CD4-positive, alpha-beta T cell (primary cell): ENCODE results near the gene VTI1A. TPM values are rescaled to one million over a fixed set of nuclear protein-coding genes. Genes with fewer than 3 reads are reported as not detected.

ENCODE experiments used
- ATAC-seq: fragments of 200-7000 bp; cut with Tn5 transposase; one replicate; pipeline ENCODE4 v1.10.0; 2022; ENCODE audit warnings: mild to moderate bottlenecking; ENCODE audit not compliant: poor library complexity
- CTCF ChIA-PET: fragments of 350-600 bp; sonication (Branson Sonifier 250); formaldehyde crosslinking; loops from one replicate; lab custom pipeline; 2021; ENCODE audit warnings: antibody characterized with exemption, inconsistent platforms; lab: Charles Lee
- POLR2A ChIA-PET: fragments of 350-600 bp; sonication (Branson Sonifier 250); formaldehyde crosslinking; loops from one replicate; lab custom pipeline; 2021; ENCODE audit warnings: antibody characterized with exemption, inconsistent platforms; lab: Charles Lee
- DNase-seq, 14 experiments: peaks; one replicate each; pipeline ENCODE4 v3.0.0-alpha.2; 2013 to 2020; ENCODE audit warnings: mixed read lengths in 2 of 14
- H3K27ac ChIP-seq, 2 donors: one replicate each; pipeline versions ENCODE4 v1.5.1 to v1.7.0; 2013; ENCODE audit warnings: low read length in 2 of 2, low read depth in 1 of 2, mild to moderate bottlenecking in 1 of 2
- H3K27me3 ChIP-seq, 2 experiments: 1 replicate in 1 of 2; 2 replicates in 1 of 2; pipeline versions ENCODE4 v1.6.1 to v1.7.0; 2013; ENCODE audit warnings: low read length in 2 of 2, control low read depth in 1 of 2, mild to moderate bottlenecking in 1 of 2, moderate library complexity in 1 of 2; ENCODE audit not compliant: insufficient read depth in 2 of 2, control insufficient read depth in 1 of 2
- H3K36me3 ChIP-seq: one replicate; pipeline ENCODE4 v1.6.1; 2013; ENCODE audit warnings: low read length, control low read depth; ENCODE audit not compliant: insufficient read depth
- H3K4me1 ChIP-seq: one replicate; pipeline ENCODE4 v1.6.1; 2013; ENCODE audit warnings: low read length, control low read depth; ENCODE audit not compliant: insufficient read depth
- H3K4me3 ChIP-seq: one replicate; pipeline ENCODE4 v1.5.1; 2013; ENCODE audit warnings: mild to moderate bottlenecking, low read length, moderate library complexity
- H3K9me3 ChIP-seq, 2 experiments: 1 replicate in 1 of 2; 2 replicates in 1 of 2; pipeline versions ENCODE4 v1.6.1 to v1.7.0; 2013; ENCODE audit warnings: low read length in 2 of 2, mild to moderate bottlenecking in 2 of 2, control low read depth in 1 of 2, moderate library complexity in 1 of 2; ENCODE audit not compliant: control insufficient read depth in 1 of 2, insufficient read depth in 1 of 2
- H3K27ac Mint-ChIP-seq: one replicate; pipeline ENCODE4 v1.8.0; 2020; ENCODE audit warnings: mixed read lengths
- H3K27me3 Mint-ChIP-seq: one replicate; pipeline ENCODE4 v1.8.0; 2021; ENCODE audit warnings: mixed read lengths
- H3K36me3 Mint-ChIP-seq: one replicate; pipeline ENCODE4 v1.8.0; 2021; ENCODE audit warnings: low read depth, mixed read lengths
- H3K4me1 Mint-ChIP-seq: one replicate; pipeline ENCODE4 v1.8.0; 2021; ENCODE audit warnings: low read depth, mixed read lengths
- H3K4me3 Mint-ChIP-seq: one replicate; pipeline ENCODE4 v1.8.0; 2020; ENCODE audit warnings: mild to moderate bottlenecking, mixed read lengths
- H3K9me3 Mint-ChIP-seq: one replicate; pipeline ENCODE4 v1.8.0; 2020; ENCODE audit warnings: mixed read lengths
- CTCF ChIP-seq: fragments of 200-600 bp; IDR thresholded peaks from one replicate; pipeline ENCODE4 v1.8.0; 2022; ENCODE audit warnings: antibody characterized with exemption, mild to moderate bottlenecking
- intact Hi-C, 2 experiments: fragments of 100-400 bp; cut with DNase I in 1 of 2; cut with micrococcal nuclease in 1 of 2; formaldehyde crosslinking; loops; one replicate each; pipeline versions ENCODE4 v1.15.1 to v1.9.0; 2023 to 2025; cut with DNase I, micrococcal nuclease
- total RNA-seq, 174 experiments: library from RNA in 2 of 174; stranded (reverse) in 2 of 174; gene quantifications; one replicate each; pipeline ENCODE4 v1.2.3 and lab custom pipeline; 2021 to 2026

The VTI1A gene
- total RNA-seq, 2 experiments from 2014 or later: 54.5 to 56.5 TPM

- CTCF ChIA-PET: no interaction called here
- intact Hi-C loops: no loop called here
- no peak for TF ChIP-seq CTCF
- H3K27me3 Mint-ChIP-seq: no peaks in the 10 kb centered on the region
- Histone ChIP-seq H3K4me3 (no peak overlapping the region), H3K27me3 (no peaks in the 10 kb centered on the region), H3K9me3 (no peaks in the 10 kb centered on the region), H3K4me1 (no peaks in the 10 kb centered on the region), H3K27ac (no peak overlapping the region), H3K36me3 (no peaks in the 10 kb centered on the region)
- POLR2A ChIA-PET: no interaction called here
- H3K4me1 Mint-ChIP-seq: no peaks in the 10 kb centered on the region
- no peak for DNase-seq
- peaks cover 10% of the 10 kb centered on the region for H3K36me3 Mint-ChIP-seq
- no peak overlapping the region for H3K4me3 Mint-ChIP-seq
- no peak overlapping the region for H3K27ac Mint-ChIP-seq
- no peak for ATAC-seq
- no peaks in the 10 kb centered on the region for H3K9me3 Mint-ChIP-seq
Observed at GRCh38 chr10:112831859-112832258, 384.8 kb downstream of the VTI1A start.

- no peaks in the 10 kb centered on the region for H3K36me3 ChIP-seq
- ChIA-PET CTCF (no interaction called here), POLR2A (no interaction called here)
- H3K4me1 ChIP-seq: no peaks in the 10 kb centered on the region
- H3K27ac ChIP-seq: no peak overlapping the region
- TF ChIP-seq CTCF: no peak
- intact Hi-C loops: no loop called here
- Mint-ChIP-seq H3K9me3 (no peaks in the 10 kb centered on the region), H3K36me3 (peaks cover 10% of the 10 kb centered on the region), H3K27me3 (no peaks in the 10 kb centered on the region), H3K4me1 (no peaks in the 10 kb centered on the region), H3K4me3 (no peak overlapping the region), H3K27ac (no peak overlapping the region)
- no peak overlapping the region for H3K4me3 ChIP-seq
- ATAC-seq: no peak
- no peaks in the 10 kb centered on the region for H3K9me3 ChIP-seq
- no peak for DNase-seq
- no peaks in the 10 kb centered on the region for H3K27me3 ChIP-seq
Observed at GRCh38 chr10:112832361-112832878, 385.4 kb downstream of the VTI1A start.

- no peaks in the 10 kb centered on the region for H3K27me3 Mint-ChIP-seq
- H3K27me3 ChIP-seq: no peaks in the 10 kb centered on the region
- ATAC-seq: no peak
- no peak overlapping the region for H3K4me3 ChIP-seq
- no peak for TF ChIP-seq CTCF
- H3K4me1 Mint-ChIP-seq: no peaks in the 10 kb centered on the region
- no peak overlapping the region for H3K4me3 Mint-ChIP-seq
- no peaks in the 10 kb centered on the region for H3K4me1 ChIP-seq
- no peak for DNase-seq
- no peak overlapping the region for H3K27ac Mint-ChIP-seq
- peaks cover 10% of the 10 kb centered on the region for H3K36me3 Mint-ChIP-seq
- intact Hi-C loops: no loop called here
- H3K36me3 ChIP-seq: no peaks in the 10 kb centered on the region
- no peak overlapping the region for H3K27ac ChIP-seq
- ChIA-PET CTCF (no interaction called here), POLR2A (interaction anchor here (0.6 kb wide), 1 partner anchor 1837 kb away, joined by 3 read pairs; no protein-coding TSS in a partner anchor)
- H3K9me3 ChIP-seq: peaks cover 0 to 2% of the 10 kb centered on the region in 2 experiments
- H3K9me3 Mint-ChIP-seq: no peaks in the 10 kb centered on the region
Observed at GRCh38 chr10:112832959-112833358, 385.9 kb downstream of the VTI1A start.
